Coronary artery (tissue), 2 donors: ENCODE results near the gene CLRN2.

Experiments
- DNase-seq: peaks from one replicate; pipeline ENCODE4 v3.0.0-alpha.2; 2017; ENCODE audit warnings: low spot score
- H3K27ac ChIP-seq, 2 donors: fragments of 200-600 bp; sonication (generic); one replicate each; pipeline ENCODE4 v1.5.1; 2016 to 2019
- H3K4me3 ChIP-seq: fragments of 200-600 bp; sonication (generic); 2 replicates; pipeline ENCODE4 v1.5.1; 2016; ENCODE audit warnings: mild to moderate bottlenecking, moderate library complexity
- CTCF ChIP-seq: fragments of 200-600 bp; sonication (generic); IDR thresholded peaks from one replicate; pipeline ENCODE4 v1.5.1; 2019; ENCODE audit warnings: antibody characterized with exemption

The CLRN2 gene

DNA sequence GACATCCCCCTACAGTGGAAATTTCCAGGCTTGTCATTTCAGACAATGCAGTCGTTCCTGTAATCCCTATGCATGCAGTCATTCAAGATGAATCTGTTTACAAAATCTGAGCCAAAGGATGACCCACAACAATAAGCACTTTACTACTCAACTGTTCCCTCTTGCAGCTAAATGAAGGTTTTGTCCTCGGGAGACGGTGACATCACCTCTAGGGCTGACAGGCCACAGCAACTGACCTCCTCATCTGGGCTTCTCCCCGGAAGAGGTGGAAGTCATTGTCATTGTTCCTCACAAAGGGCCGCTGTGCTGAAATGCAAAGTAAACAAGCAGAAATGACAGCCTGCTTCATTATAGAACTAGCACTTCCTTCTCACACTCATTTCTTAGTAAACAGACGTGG, 29.2 kb downstream of the CLRN2 start:
- no peak overlapping the region for H3K27ac ChIP-seq
- TF ChIP-seq CTCF, result no peak
- DNase-seq, result no peak
- H3K4me3 ChIP-seq, result no peak overlapping the region

DNA sequence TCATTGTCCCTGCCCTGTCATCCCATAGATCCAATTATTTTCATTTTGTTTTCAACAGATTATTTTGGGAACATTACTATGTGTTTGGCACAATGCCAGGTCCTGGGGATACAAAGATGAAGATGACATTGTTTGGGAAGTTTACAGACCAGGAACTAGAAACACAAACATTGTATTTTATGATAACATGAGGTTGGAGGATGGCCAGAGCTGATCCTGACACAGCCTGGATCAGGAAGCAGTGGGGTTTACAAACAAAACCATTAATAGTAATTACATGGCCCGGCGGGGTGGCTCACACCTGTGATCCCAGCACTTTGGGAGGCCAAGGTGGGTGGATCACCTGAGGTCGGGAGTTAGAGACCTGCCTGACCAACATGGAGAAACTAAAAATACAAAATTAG, 29.9 kb downstream of the CLRN2 start:
- no peak overlapping the region for H3K4me3 ChIP-seq
- DNase-seq, result no peak
- TF ChIP-seq CTCF, result no peak
- H3K27ac ChIP-seq, result no peak overlapping the region

DNA sequence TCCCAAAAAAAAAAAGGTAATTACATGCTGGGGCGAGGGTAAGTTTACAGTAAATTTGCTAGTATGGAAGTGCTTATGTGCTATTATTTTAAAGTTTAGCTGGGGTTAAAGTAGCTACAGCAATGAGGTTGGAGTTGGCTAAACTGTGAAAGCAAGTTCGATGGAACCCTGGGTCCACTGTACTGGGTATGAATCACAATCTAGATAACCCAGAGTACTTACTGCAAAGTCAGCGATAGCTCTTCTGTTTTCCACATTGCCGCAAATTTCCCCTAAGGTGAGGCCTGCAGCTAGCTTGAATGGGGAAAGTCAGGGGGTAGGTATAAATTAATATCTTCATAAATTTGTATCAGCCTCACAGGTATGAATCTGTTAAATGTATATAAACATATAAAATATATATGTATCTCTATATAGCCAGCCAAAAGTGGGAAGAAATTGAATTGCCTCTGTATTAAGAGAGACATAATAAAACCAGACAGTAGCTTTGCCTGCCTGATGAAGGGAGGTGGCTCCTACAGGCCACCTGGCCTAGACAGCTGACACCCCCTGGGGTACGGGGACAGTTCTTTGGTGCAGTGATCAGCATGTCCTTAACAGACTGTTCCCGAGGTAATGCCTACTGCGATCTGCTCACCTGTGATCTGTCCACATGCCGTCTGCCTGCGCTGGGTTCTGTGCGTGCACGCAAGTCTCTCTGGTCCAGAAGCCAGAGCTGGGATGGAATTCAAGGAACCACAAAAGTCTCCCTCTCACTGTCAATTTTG, 30.6 kb downstream of the CLRN2 start:
- TF ChIP-seq CTCF, result no peak
- Histone ChIP-seq H3K4me3 (no peak overlapping the region), H3K27ac (no peak overlapping the region)
- no peak for DNase-seq

DNA sequence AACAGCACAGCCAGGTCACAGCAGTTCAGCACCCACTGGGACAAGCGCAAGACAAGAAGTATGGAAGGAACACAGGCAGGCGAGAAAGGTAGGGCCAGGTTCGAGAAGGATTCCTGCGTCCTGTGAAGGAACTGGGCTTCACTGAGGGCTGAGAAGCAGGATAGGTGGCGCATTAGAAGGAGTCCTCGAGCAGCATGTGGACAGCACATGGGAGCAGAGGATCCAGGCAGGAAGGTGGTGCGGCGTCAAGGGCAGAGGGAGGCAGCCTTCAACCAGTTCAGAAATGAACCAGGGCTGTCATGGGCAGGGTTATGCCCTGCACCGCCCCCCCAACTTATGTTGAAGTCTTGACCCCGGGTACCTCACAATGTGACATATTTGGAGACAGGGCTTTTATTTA, 31.3 kb downstream of the CLRN2 start:
- TF ChIP-seq CTCF, result no peak
- no peak overlapping the region for H3K27ac ChIP-seq

DNA sequence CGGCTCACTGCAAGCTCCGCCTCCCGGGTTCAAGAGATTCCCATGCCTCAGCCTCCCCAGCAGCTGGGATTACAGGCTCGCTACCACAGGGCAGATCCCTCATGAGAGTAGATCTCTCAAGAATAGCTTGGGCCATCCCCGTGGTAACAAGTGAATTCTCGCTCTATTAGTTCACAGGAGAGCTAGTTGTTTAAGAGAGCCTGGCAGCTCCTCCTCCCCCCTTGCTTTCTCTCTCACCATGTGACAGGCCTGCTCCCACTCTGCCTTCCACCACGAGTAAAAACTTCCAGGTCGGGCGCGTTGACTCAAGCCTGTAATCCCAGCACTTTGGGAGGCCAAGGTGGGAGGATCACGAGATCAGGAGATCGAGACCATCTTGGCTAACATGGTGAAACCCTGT, 31.7 kb downstream of the CLRN2 start:
- DNase-seq, result no peak
- no peak overlapping the region for H3K4me3 ChIP-seq
- no peak overlapping the region for H3K27ac ChIP-seq
- no peak for TF ChIP-seq CTCF

More for the DNA sequence above, 31.3 kb downstream of the CLRN2 start:
- H3K4me3 ChIP-seq, result no peak overlapping the region
- no peak for DNase-seq

- no peak overlapping the region for H3K27ac ChIP-seq
- no peak for TF ChIP-seq CTCF
- H3K4me3 ChIP-seq, result no peak overlapping the region
- DNase-seq, result no peak
Observed at GRCh38 chr4:17550549-17550948, 35.6 kb downstream of the CLRN2 start.

DNA sequence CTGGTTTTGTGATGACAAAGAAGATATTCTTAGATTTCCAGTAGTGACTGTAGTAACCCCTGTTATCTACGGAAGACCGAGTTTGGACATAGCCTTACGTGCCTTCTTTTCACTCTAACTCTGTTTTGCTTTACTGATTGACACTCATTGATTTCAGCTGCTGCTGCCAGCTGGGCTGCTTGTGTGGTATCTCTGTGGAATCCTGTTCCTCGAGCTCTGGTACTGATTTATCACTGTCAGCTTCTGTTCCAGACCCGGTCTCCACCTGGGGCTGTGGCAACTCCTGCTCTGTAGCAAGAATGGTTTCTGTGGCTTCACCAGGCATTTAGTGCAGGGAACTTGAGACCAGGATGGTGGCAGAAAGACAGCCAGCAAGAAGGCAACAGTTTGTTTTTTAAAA, 37.5 kb downstream of the CLRN2 start:
- TF ChIP-seq CTCF, result no peak
- Histone ChIP-seq H3K27ac (no peak overlapping the region), H3K4me3 (no peak overlapping the region)
- DNase-seq, result no peak
